B cell (primary cell): ENCODE results near the gene SLC24A3.

Experiments used
- EZH2 ChIP-seq: IDR thresholded peaks from 2 replicates; pipeline ENCODE4 v1.6.1; 2012; ENCODE audit warnings: borderline replicate concordance, low read depth, mild to moderate bottlenecking, moderate library complexity, low read length; ENCODE audit not compliant: insufficient read depth, poor library complexity, severe bottlenecking
- TF ChIP-seq, protein P1 (sequence below): fragments of 200-600 bp; IDR thresholded peaks from one replicate; pipeline ENCODE4 v1.8.0; 2022; ENCODE audit warnings: antibody characterized with exemption, mild to moderate bottlenecking

GRCh38 chr20:19522071-19522801 lies 309.8 kb downstream of the SLC24A3 start:
- TF ChIP-seq, protein P1, sequence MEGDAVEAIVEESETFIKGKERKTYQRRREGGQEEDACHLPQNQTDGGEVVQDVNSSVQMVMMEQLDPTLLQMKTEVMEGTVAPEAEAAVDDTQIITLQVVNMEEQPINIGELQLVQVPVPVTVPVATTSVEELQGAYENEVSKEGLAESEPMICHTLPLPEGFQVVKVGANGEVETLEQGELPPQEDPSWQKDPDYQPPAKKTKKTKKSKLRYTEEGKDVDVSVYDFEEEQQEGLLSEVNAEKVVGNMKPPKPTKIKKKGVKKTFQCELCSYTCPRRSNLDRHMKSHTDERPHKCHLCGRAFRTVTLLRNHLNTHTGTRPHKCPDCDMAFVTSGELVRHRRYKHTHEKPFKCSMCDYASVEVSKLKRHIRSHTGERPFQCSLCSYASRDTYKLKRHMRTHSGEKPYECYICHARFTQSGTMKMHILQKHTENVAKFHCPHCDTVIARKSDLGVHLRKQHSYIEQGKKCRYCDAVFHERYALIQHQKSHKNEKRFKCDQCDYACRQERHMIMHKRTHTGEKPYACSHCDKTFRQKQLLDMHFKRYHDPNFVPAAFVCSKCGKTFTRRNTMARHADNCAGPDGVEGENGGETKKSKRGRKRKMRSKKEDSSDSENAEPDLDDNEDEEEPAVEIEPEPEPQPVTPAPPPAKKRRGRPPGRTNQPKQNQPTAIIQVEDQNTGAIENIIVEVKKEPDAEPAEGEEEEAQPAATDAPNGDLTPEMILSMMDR = no peak
- no peak for TF ChIP-seq EZH2
